Keratinocyte (primary cell): ENCODE results near the gene CLEC12A. TPM values are rescaled to one million over a fixed set of nuclear protein-coding genes. Genes with fewer than 3 reads are reported as not detected.

ENCODE experiments used
- DNase-seq: peaks from one replicate; pipeline ENCODE4 v3.0.0-alpha.2; 2011; ENCODE audit warnings: low read depth, missing footprints, low spot score
- FAIRE-seq: peaks from 2 replicates; lab custom pipeline; 2011; peaks lifted over from hg19 to GRCh38; lab: Jason Lieb, UNC
- H2AFZ ChIP-seq: 2 replicates; pipeline ENCODE4 v1.6.0; 2012; ENCODE audit warnings: low read length, control low read depth, inconsistent platforms; ENCODE audit not compliant: control insufficient read depth
- H3K27ac ChIP-seq: 2 replicates; pipeline ENCODE4 v1.5.1; 2011; ENCODE audit warnings: low read length; ENCODE audit not compliant: control insufficient read depth, insufficient read depth
- H3K27me3 ChIP-seq: 3 replicates; pipeline ENCODE4 v1.6.0; 2011; ENCODE audit warnings: low read length; ENCODE audit not compliant: control insufficient read depth, insufficient read depth; ENCODE audit errors: extremely low read depth
- H3K36me3 ChIP-seq, 2 experiments: 2 replicates in 1 of 2; 3 replicates in 1 of 2; pipeline ENCODE4 v1.5.1; 2011; ENCODE audit warnings: low read length in 2 of 2, mild to moderate bottlenecking in 1 of 2; ENCODE audit not compliant: control insufficient read depth in 2 of 2, insufficient read depth in 2 of 2; ENCODE audit errors: extremely low read depth in 1 of 2
- H3K4me1 ChIP-seq: 3 replicates; pipeline ENCODE4 v1.5.1; 2011; ENCODE audit warnings: low read length; ENCODE audit not compliant: control insufficient read depth, insufficient read depth; ENCODE audit errors: extremely low read depth
- H3K4me2 ChIP-seq: 3 replicates; pipeline ENCODE4 v1.6.0; 2011; ENCODE audit warnings: low read depth, low read length; ENCODE audit not compliant: control insufficient read depth, insufficient read depth; ENCODE audit errors: extremely low read depth
- H3K4me3 ChIP-seq, 3 experiments: fragments of 200-600 bp in 1 of 3; sonication (generic) in 1 of 3; 2 replicates in 2 of 3; 3 replicates in 1 of 3; pipeline ENCODE4 v1.5.1; 2011 to 2016; ENCODE audit warnings: low read length in 3 of 3, mild to moderate bottlenecking in 3 of 3, control low read depth in 2 of 3, inconsistent platforms in 1 of 3, low read depth in 1 of 3, mixed read lengths in 1 of 3, mixed run types in 1 of 3, moderate library complexity in 1 of 3; ENCODE audit not compliant: control insufficient read depth in 2 of 3, insufficient read depth in 2 of 3; ENCODE audit errors: extremely low read depth in 1 of 3
- H3K79me2 ChIP-seq: 2 replicates; pipeline ENCODE4 v1.6.0; 2012; ENCODE audit warnings: low read length; ENCODE audit not compliant: control insufficient read depth, insufficient read depth
- H3K9ac ChIP-seq: 3 replicates; pipeline ENCODE4 v1.6.0; 2011; ENCODE audit warnings: low read length; ENCODE audit not compliant: control insufficient read depth, insufficient read depth; ENCODE audit errors: extremely low read depth
- H3K9me1 ChIP-seq: 3 replicates; pipeline ENCODE4 v1.6.0; 2011; ENCODE audit warnings: low read length; ENCODE audit not compliant: control insufficient read depth, insufficient read depth; ENCODE audit errors: extremely low read depth
- H3K9me3 ChIP-seq: 2 replicates; pipeline ENCODE4 v1.5.1; 2012; ENCODE audit warnings: low read depth, low read length; ENCODE audit not compliant: control insufficient read depth
- H4K20me1 ChIP-seq: 3 replicates; pipeline ENCODE4 v1.6.0; 2011; ENCODE audit warnings: low read length; ENCODE audit not compliant: control insufficient read depth, insufficient read depth; ENCODE audit errors: extremely low read depth
- CTCF ChIP-seq, 3 experiments: IDR thresholded peaks in 1 of 3; conservative IDR thresholded peaks in 1 of 3; optimal IDR thresholded peaks in 1 of 3; 2 replicates in 2 of 3; 3 replicates in 1 of 3; pipeline versions ENCODE3 to v1.5.1; 2011; ENCODE audit warnings: low read length in 3 of 3, mild to moderate bottlenecking in 3 of 3, moderate library complexity in 2 of 3, control low read depth in 1 of 3, inconsistent platforms in 1 of 3; ENCODE audit not compliant: insufficient read depth in 2 of 3; ENCODE audit errors: extremely low read depth in 1 of 3
- EZH2 ChIP-seq: IDR thresholded peaks from one replicate; pipeline ENCODE4 v1.6.1; 2012; ENCODE audit warnings: inconsistent platforms, mild to moderate bottlenecking, low read length, moderate library complexity
- dilution Hi-C: fragments of 300-500 bp; cut with MboI; formaldehyde crosslinking; loops from one replicate; pipeline ENCODE4 v1.7.0; 2020; ENCODE audit warnings: low sequenced_read_pairs; ENCODE audit not compliant: extremely low pct_ligation_motif_present
- polyA plus RNA-seq, 5 experiments: library from polyadenylated mRNA; depleted of rRNA in 3 of 5; stranded (reverse) in 3 of 5; stranded (forward) in 1 of 5; unstranded in 1 of 5; fragments of >200 nt; gene quantifications; 1 replicate in 1 of 5; 2 replicates in 3 of 5; 3 replicates in 1 of 5; pipeline versions ENCODE4 v1.2.1 to v1.2.3, GENCODE V29; 2011 to 2012; ENCODE audit warnings: missing spikeins in 2 of 5, low read depth in 1 of 5, low replicate concordance in 1 of 5

CLEC12A gene
- polyA plus RNA-seq, 1 donor (not counting 4 experiments of a cell fraction or from before 2014, with no cell fraction given): not detected

- Histone ChIP-seq H3K9me1 (no peaks in the 10 kb centered on the region), H3K9ac (no peak overlapping the region), H3K4me1 (no peaks in the 10 kb centered on the region), H4K20me1 (no peaks in the 10 kb centered on the region), H3K79me2 (no peaks in the 10 kb centered on the region), H3K27ac (no peak overlapping the region), H3K4me2 (no peak overlapping the region), H2AFZ (no peak overlapping the region), H3K4me3 (no peak overlapping the region), H3K27me3 (no peaks in the 10 kb centered on the region), H3K9me3 (no peaks in the 10 kb centered on the region), H3K36me3 (no peaks in the 10 kb centered on the region)
- dilution Hi-C loops: no loop called here
- no peak for TF ChIP-seq CTCF (optimal IDR thresholded peaks at IDR 0.05 in 1 of 3, IDR thresholded peaks at IDR 0.05 in 1 of 3, conservative IDR thresholded peaks at IDR 0.05 in 1 of 3; ENCODE audit: extremely low read depth in 1 of 3, insufficient read depth in 2 of 3, low read length in 3 of 3)
- no peak for TF ChIP-seq EZH2
- DNase-seq: no peak
- FAIRE-seq: no peak
Observed at GRCh38 chr12:10018386-10018785, 47.2 kb downstream of the CLEC12A start.

- no peak for FAIRE-seq
- no peaks in the 10 kb centered on the region for H3K79me2 ChIP-seq
- H3K4me2 ChIP-seq: no peak overlapping the region
- H2AFZ ChIP-seq: no peak overlapping the region
- no peaks in the 10 kb centered on the region for H3K36me3 ChIP-seq
- H4K20me1 ChIP-seq: no peaks in the 10 kb centered on the region
- H3K4me3 ChIP-seq: no peak overlapping the region
- H3K9me3 ChIP-seq: no peaks in the 10 kb centered on the region
- no peak overlapping the region for H3K27ac ChIP-seq
- dilution Hi-C loops: no loop called here
- no peak overlapping the region for H3K9ac ChIP-seq
- DNase-seq: no peak
- no peaks in the 10 kb centered on the region for H3K27me3 ChIP-seq
- TF ChIP-seq CTCF (optimal IDR thresholded peaks at IDR 0.05 in 1 of 3, IDR thresholded peaks at IDR 0.05 in 1 of 3, conservative IDR thresholded peaks at IDR 0.05 in 1 of 3; ENCODE audit: extremely low read depth in 1 of 3, insufficient read depth in 2 of 3, low read length in 3 of 3) (no peak), EZH2 (no peak)
- H3K4me1 ChIP-seq: no peaks in the 10 kb centered on the region
- H3K9me1 ChIP-seq: no peaks in the 10 kb centered on the region
Observed at GRCh38 chr12:10021342-10021741, 50.1 kb downstream of the CLEC12A start.
